GM12891 (cell line): ENCODE measurements around the gene PSG2.
"Not testable (repeated sequence)": the region's sequence is repeated elsewhere in the genome, so short reads cannot be mapped to it uniquely, and the experiment has no call there.

ENCODE experiments used
- POLR2A ChIP-seq: IDR thresholded peaks from 2 replicates; pipeline ENCODE4 v1.6.1; 2011; ENCODE audit warnings: low read depth, low read length, control low read depth
- POLR2AphosphoS5 ChIP-seq: IDR thresholded peaks from 2 replicates; pipeline ENCODE4 v1.6.1; 2011; ENCODE audit warnings: low read depth, low read length, control low read depth

GRCh38 chr19:43107401-43107800 is 24.9 kb upstream of the PSG2 start:
- not testable (repeated sequence) for TF ChIP-seq POLR2AphosphoS5, POLR2A
